Smooth muscle cell (in vitro differentiated cells): Measurements from ENCODE around the gene CAB39. TPM values are rescaled to one million over a fixed set of nuclear protein-coding genes. Genes with fewer than 3 reads are reported as not detected.

Experiments
- DNase-seq: peaks from one replicate; lab custom pipeline; 2025; ENCODE audit not compliant: unreplicated experiment; lab: John Stamatoyannopoulos, UW
- H2AFZ ChIP-seq: fragments of 200-600 bp; sonication (generic); 2 replicates; pipeline ENCODE4 v1.6.0; 2016; ENCODE audit warnings: antibody characterized with exemption, low read depth, mild to moderate bottlenecking
- H3F3A ChIP-seq: fragments of 200-600 bp; sonication (generic); 2 replicates; pipeline ENCODE4 v1.6.0; 2017; ENCODE audit warnings: antibody characterized with exemption, low read depth
- H3K27ac ChIP-seq: fragments of 200-600 bp; sonication (generic); 2 replicates; pipeline ENCODE4 v1.5.1; 2016; ENCODE audit warnings: low read depth, mild to moderate bottlenecking
- H3K27me3 ChIP-seq: fragments of 200-600 bp; sonication (generic); 2 replicates; pipeline ENCODE4 v1.6.1; 2016; ENCODE audit warnings: low read depth, mild to moderate bottlenecking
- H3K36me3 ChIP-seq: fragments of 200-600 bp; sonication (generic); 2 replicates; pipeline ENCODE4 v1.5.1; 2016; ENCODE audit warnings: low read depth
- H3K4me1 ChIP-seq: fragments of 200-600 bp; sonication (generic); 2 replicates; pipeline ENCODE4 v1.5.1; 2016; ENCODE audit warnings: low read depth
- H3K4me2 ChIP-seq: fragments of 200-600 bp; sonication (generic); 2 replicates; pipeline ENCODE4 v1.6.0; 2016; ENCODE audit warnings: mild to moderate bottlenecking
- H3K4me3 ChIP-seq: fragments of 200-600 bp; sonication (generic); 2 replicates; pipeline ENCODE4 v1.5.1; 2016; ENCODE audit warnings: mild to moderate bottlenecking
- H3K79me2 ChIP-seq: fragments of 200-600 bp; sonication (generic); 2 replicates; pipeline ENCODE4 v1.6.0; 2016; ENCODE audit warnings: low read depth, mild to moderate bottlenecking
- H3K9ac ChIP-seq: fragments of 200-600 bp; sonication (generic); 2 replicates; pipeline ENCODE4 v1.6.0; 2016; ENCODE audit warnings: low read depth
- H3K9me3 ChIP-seq: fragments of 200-600 bp; sonication (generic); replicated peaks from 2 replicates; pipeline ENCODE4 v1.5.1; 2016; ENCODE audit warnings: low read depth
- H4K20me1 ChIP-seq: fragments of 200-600 bp; sonication (generic); 2 replicates; pipeline ENCODE4 v1.6.0; 2016; ENCODE audit warnings: low read depth
- CTCF ChIP-seq: fragments of 200-600 bp; sonication (generic); IDR thresholded peaks from 2 replicates; pipeline ENCODE4 v1.5.1; 2017; ENCODE audit warnings: borderline replicate concordance, mild to moderate bottlenecking, antibody characterized with exemption; ENCODE audit not compliant: insufficient read depth, poor library complexity, severe bottlenecking
- WGBS: methylation state at CpG from one replicate; pipeline ENCODE4 v1.1.7; 2016; ENCODE audit warnings: low lambda C conversion rate; 5-methylcytosine and 5-hydroxymethylcytosine counted together
- polyA plus RNA-seq: library from polyadenylated mRNA; unstranded; fragments of >200 nt; fragmentation: Nextera tagmentation; extraction: Ambion mirVana; gene quantifications from 2 replicates; pipeline ENCODE4 v1.2.1, GENCODE V29; 2016
- total RNA-seq: library from RNA; depleted of rRNA; stranded (reverse); fragments of >200 nt; gene quantifications from 2 replicates; pipeline ENCODE4 v1.2.3, GENCODE V29; 2014

The CAB39 gene
- total and polyA plus RNA-seq, 2 experiments from 2014 or later: 21.7 to 62.4 TPM

GRCh38 chr2:230716588-230716987, 3.9 kb downstream of the CAB39 start:
- Histone ChIP-seq H3K4me3 (no peak overlapping the region), H4K20me1 (peaks cover 78% of the 10 kb centered on the region), H3K9me3 (no peaks in the 10 kb centered on the region), H3K9ac (no peak overlapping the region), H3K4me1 (peaks cover 12% of the 10 kb centered on the region), H3K27ac (no peak overlapping the region), H2AFZ (no peak overlapping the region), H3K36me3 (no peaks in the 10 kb centered on the region), H3F3A (peaks cover 7% of the 10 kb centered on the region), H3K27me3 (no peaks in the 10 kb centered on the region), H3K4me2 (no peak overlapping the region), H3K79me2 (peaks cover 85% of the 10 kb centered on the region)
- no peak for DNase-seq
- 85% methylated on average over 4 of the region's 4 CpGs for WGBS
- no peak for TF ChIP-seq CTCF

DNA sequence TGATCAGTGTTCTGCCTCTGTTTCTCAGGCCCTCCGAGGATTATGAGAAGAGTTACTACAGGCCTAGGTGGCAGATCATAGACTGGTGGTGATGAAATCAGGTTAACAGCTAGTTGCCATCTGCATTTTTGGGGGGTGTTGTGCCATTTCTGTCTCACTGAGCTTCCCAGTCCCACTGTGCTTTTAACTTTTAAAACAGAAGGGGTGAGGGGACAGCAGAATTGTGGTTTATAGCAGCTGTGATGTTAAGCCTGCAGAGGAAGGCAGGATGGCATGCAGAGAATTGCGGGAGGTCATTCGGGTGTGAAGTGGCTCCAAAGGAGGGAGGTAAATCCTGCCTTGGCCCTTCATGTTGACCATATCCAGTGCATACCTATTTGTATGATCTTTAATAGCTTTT, 5.0 kb downstream of the CAB39 start:
- Histone ChIP-seq H3K4me1 (peaks cover 12% of the 10 kb centered on the region), H3K27me3 (no peaks in the 10 kb centered on the region), H3K27ac (no peak overlapping the region), H3K9me3 (no peaks in the 10 kb centered on the region), H2AFZ (no peak overlapping the region), H3K36me3 (no peaks in the 10 kb centered on the region), H4K20me1 (peaks cover 88% of the 10 kb centered on the region), H3F3A (peaks cover 7% of the 10 kb centered on the region), H3K79me2 (peaks cover 95% of the 10 kb centered on the region), H3K4me2 (peak overlapping the region; percentile 51), H3K9ac (no peak overlapping the region), H3K4me3 (no peak overlapping the region)
- TF ChIP-seq CTCF: no peak
- no peak for DNase-seq
- 47% methylated on average over 3 of the region's 3 CpGs for WGBS

DNA sequence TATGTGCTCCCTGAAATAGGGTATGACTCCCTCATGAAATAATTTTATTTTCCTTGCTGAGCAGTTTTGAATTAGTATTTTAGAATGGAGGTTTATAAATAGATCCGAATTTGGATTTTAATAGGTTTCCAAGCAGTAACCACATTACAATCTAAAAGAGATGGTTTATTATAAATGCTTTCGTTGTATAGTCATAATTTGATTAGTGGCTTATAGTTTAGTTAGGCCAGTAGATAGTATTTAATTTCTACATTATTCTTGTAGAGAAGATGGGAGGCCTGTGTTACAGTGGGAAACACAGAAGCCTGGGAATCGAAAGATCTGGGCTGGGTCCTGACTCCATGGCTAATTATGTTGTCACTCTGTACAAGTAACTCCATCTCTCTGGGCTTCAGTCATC, 6.7 kb downstream of the CAB39 start:
- H3K27me3 ChIP-seq: no peaks in the 10 kb centered on the region
- peaks cover 100% of the 10 kb centered on the region for H4K20me1 ChIP-seq
- H3F3A ChIP-seq: peaks cover 2% of the 10 kb centered on the region
- H3K4me3 ChIP-seq: no peak overlapping the region
- no peak for DNase-seq
- no peak overlapping the region for H3K4me2 ChIP-seq
- peaks cover 97% of the 10 kb centered on the region for H3K79me2 ChIP-seq
- H3K4me1 ChIP-seq: peaks cover 10% of the 10 kb centered on the region
- no peak overlapping the region for H3K9ac ChIP-seq
- no peak overlapping the region for H2AFZ ChIP-seq
- H3K27ac ChIP-seq: no peak overlapping the region
- no peaks in the 10 kb centered on the region for H3K36me3 ChIP-seq
- 89% methylated on average over 3 of the region's 3 CpGs for WGBS
- TF ChIP-seq CTCF: no peak
- no peaks in the 10 kb centered on the region for H3K9me3 ChIP-seq

- Histone ChIP-seq H3K4me2 (no peak overlapping the region), H3K27ac (peak overlapping the region; percentile 53), H3K36me3 (no peaks in the 10 kb centered on the region), H3K9me3 (no peaks in the 10 kb centered on the region), H2AFZ (no peak overlapping the region), H3K9ac (no peak overlapping the region), H3K27me3 (no peaks in the 10 kb centered on the region), H3K4me1 (no peaks in the 10 kb centered on the region), H3K4me3 (no peak overlapping the region), H3F3A (no peaks in the 10 kb centered on the region), H4K20me1 (peaks cover 96% of the 10 kb centered on the region), H3K79me2 (peaks cover 88% of the 10 kb centered on the region)
- no peak for DNase-seq
- 35% methylated on average over 1 of the region's 1 CpG for WGBS
- TF ChIP-seq CTCF: no peak
Measured at GRCh38 chr2:230721712-230722111, 9.1 kb downstream of the CAB39 start.
